Ishikawa (cell line): ENCODE data around the gene KSR2.

Experiments used
- CEBPB ChIP-seq: IDR thresholded peaks from 2 replicates; pipeline ENCODE4 v1.6.1; 2012
- CREB1 ChIP-seq: IDR thresholded peaks from 2 replicates; pipeline ENCODE4 v1.6.1; 2012; ENCODE audit warnings: low read depth
- EGR1 ChIP-seq: IDR thresholded peaks from 2 replicates; pipeline ENCODE4 v1.6.1; 2012
- EP300 ChIP-seq: IDR thresholded peaks from 2 replicates; pipeline ENCODE4 v1.6.1; 2012; ENCODE audit warnings: borderline replicate concordance
- FOXM1 ChIP-seq: IDR thresholded peaks from 2 replicates; pipeline ENCODE4 v1.6.1; 2012; ENCODE audit warnings: low read depth, borderline replicate concordance
- NFIC ChIP-seq: IDR thresholded peaks from 2 replicates; pipeline ENCODE4 v1.6.1; 2012
- RAD21 ChIP-seq: IDR thresholded peaks from 2 replicates; pipeline ENCODE4 v1.6.1; 2012; ENCODE audit warnings: low read depth
- TAF1 ChIP-seq: IDR thresholded peaks from 2 replicates; pipeline ENCODE4 v1.6.1; 2012; ENCODE audit warnings: low read depth, mild to moderate bottlenecking
- TCF12 ChIP-seq: IDR thresholded peaks from 2 replicates; pipeline ENCODE4 v1.6.1; 2012; ENCODE audit warnings: low read depth
- TEAD4 ChIP-seq: IDR thresholded peaks from 2 replicates; pipeline ENCODE4 v1.6.1; 2012
- YY1 ChIP-seq: IDR thresholded peaks from 2 replicates; pipeline ENCODE4 v1.6.1; 2012; ENCODE audit warnings: low read depth
- ZBTB7A ChIP-seq: IDR thresholded peaks from 2 replicates; pipeline ENCODE4 v1.6.1; 2012; ENCODE audit warnings: low read depth
- TF ChIP-seq, protein P1 (sequence below): IDR thresholded peaks from 2 replicates; pipeline ENCODE4 v1.6.1; 2012
- TF ChIP-seq, protein P2 (sequence below): IDR thresholded peaks from 2 replicates; pipeline ENCODE4 v1.6.1; 2012
- TF ChIP-seq, protein P3 (sequence below): IDR thresholded peaks from 2 replicates; pipeline ENCODE4 v1.6.1; 2012; ENCODE audit warnings: low read depth, mild to moderate bottlenecking

Gene KSR2

DNA sequence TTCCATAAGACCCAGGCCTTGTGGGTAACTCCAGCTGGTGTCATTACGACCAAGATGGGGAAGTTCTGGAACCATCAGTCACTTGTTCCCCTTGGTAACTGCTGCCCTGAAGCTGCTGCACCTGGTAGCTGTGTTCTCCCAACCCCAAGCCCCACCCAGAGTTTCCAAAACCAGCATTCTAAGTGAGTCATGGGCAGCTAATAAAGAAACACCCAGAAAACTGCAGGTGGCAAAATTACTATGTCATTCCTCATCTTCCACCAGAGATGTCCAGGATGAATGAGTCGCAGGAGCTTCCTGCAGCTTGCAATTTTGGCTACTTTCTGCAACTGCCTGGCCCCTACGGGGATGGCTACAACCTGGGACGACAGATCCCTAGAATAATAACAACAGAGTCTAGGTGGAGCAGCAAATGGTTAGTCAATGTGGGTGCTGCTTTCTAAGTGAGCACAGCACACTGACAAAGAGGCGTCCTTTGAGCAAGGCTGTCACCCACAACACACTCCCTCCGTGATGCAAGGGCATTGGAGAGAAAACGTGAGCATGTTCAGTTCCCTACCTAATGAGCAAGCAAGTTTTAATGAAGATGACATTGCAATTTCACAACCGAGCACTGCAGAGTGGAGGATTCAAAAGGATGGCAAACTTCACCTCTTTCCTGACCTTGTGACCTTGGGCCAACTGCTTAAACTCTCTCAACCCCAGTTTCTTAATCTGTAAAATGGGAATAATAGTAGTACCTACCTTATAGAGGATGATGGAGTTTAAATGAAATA is 306.0 kb downstream of the KSR2 start:
- no peak for TF ChIP-seq RAD21
- no peak for TF ChIP-seq TAF1
- no peak for TF ChIP-seq NFIC
- TF ChIP-seq EP300, result no peak
- TF ChIP-seq TEAD4, result no peak
- TF ChIP-seq, protein P1, sequence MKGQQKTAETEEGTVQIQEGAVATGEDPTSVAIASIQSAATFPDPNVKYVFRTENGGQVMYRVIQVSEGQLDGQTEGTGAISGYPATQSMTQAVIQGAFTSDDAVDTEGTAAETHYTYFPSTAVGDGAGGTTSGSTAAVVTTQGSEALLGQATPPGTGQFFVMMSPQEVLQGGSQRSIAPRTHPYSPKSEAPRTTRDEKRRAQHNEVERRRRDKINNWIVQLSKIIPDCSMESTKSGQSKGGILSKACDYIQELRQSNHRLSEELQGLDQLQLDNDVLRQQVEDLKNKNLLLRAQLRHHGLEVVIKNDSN, result no peak
- TF ChIP-seq TCF12, result no peak
- no peak for TF ChIP-seq ZBTB7A
- no peak for TF ChIP-seq EGR1
- TF ChIP-seq, protein P2, sequence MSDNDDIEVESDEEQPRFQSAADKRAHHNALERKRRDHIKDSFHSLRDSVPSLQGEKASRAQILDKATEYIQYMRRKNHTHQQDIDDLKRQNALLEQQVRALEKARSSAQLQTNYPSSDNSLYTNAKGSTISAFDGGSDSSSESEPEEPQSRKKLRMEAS, result no peak
- TF ChIP-seq FOXM1, result no peak
- TF ChIP-seq, protein P3, sequence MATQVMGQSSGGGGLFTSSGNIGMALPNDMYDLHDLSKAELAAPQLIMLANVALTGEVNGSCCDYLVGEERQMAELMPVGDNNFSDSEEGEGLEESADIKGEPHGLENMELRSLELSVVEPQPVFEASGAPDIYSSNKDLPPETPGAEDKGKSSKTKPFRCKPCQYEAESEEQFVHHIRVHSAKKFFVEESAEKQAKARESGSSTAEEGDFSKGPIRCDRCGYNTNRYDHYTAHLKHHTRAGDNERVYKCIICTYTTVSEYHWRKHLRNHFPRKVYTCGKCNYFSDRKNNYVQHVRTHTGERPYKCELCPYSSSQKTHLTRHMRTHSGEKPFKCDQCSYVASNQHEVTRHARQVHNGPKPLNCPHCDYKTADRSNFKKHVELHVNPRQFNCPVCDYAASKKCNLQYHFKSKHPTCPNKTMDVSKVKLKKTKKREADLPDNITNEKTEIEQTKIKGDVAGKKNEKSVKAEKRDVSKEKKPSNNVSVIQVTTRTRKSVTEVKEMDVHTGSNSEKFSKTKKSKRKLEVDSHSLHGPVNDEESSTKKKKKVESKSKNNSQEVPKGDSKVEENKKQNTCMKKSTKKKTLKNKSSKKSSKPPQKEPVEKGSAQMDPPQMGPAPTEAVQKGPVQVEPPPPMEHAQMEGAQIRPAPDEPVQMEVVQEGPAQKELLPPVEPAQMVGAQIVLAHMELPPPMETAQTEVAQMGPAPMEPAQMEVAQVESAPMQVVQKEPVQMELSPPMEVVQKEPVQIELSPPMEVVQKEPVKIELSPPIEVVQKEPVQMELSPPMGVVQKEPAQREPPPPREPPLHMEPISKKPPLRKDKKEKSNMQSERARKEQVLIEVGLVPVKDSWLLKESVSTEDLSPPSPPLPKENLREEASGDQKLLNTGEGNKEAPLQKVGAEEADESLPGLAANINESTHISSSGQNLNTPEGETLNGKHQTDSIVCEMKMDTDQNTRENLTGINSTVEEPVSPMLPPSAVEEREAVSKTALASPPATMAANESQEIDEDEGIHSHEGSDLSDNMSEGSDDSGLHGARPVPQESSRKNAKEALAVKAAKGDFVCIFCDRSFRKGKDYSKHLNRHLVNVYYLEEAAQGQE, result no peak
- no peak for TF ChIP-seq CEBPB
- no peak for TF ChIP-seq CREB1
- no peak for TF ChIP-seq YY1

DNA sequence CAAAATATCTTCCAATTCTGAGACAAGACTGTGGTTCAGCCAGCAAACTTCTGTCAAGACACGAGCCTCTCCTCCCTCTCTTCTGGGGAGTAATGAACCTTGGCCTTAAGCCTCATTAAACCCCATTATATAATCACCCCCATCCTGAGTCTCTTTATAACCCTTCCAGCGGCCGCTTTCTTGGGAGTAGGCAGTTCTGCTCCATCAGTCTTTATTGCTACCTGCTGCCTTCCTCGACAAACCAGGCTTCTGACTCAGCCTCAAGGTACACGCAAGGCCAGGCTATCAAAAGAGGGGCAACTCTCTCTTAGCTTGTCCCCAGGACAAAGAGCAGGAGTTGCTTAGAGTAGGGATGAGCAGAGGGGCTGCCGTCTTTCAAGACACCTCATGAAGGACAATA is 306.6 kb downstream of the KSR2 start:
- TF ChIP-seq RAD21, result no peak
- no peak for TF ChIP-seq FOXM1
- no peak for TF ChIP-seq TCF12

DNA sequence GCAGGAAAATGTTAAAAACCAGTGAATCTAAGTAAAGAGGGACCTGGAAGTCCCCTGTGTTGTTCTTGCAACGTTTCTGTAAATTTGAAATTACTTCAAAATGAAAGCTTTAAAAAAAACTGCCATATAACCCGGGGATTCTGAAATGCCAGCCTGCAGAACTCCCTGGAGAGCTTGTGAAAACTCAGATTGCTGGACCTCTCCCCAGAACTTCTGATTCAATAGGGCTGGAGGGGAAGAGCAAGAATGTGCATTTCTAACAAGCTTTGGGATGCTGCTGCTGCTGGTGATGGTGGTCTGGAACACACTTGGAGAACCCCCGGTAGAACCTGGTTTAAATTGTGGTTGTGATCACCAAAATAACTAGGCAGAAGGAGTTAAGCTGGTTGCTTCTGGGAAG is 307.3 kb downstream of the KSR2 start:
- TF ChIP-seq TCF12 (no peak), RAD21 (no peak), EP300 (no peak), YY1 (no peak), CREB1 (no peak), CEBPB (no peak), TEAD4 (no peak), ZBTB7A (no peak), EGR1 (no peak), FOXM1 (no peak), NFIC (no peak)
- TF ChIP-seq, protein P3, result no peak
- TF ChIP-seq, protein P1, result no peak
- TF ChIP-seq, protein P2, result no peak

DNA sequence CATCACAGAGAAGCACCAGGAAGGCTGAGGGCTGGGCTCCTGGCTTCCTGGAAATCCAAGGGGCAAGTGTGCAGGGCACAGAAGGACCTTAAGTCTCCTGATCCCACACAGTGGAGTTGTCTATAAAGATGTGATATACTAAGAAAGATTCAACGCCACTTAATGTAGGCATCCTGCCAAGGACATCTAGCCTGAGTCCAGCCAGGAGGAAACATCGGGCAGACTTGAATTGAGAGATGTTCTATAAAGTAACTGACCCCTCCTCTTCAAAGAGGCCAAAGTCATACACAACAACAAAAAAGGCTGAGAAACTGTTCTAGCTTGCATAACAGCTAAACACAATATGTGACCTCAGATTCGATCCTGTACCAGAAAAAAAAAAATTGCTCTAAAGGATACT is 307.9 kb downstream of the KSR2 start:
- TF ChIP-seq CEBPB (no peak), EP300 (no peak), FOXM1 (no peak), TCF12 (no peak), TEAD4 (no peak), ZBTB7A (no peak), TAF1 (no peak), RAD21 (no peak)
- TF ChIP-seq, protein P3, result no peak
- TF ChIP-seq, protein P2, result no peak
